HepG2 (cell line): Measurements from ENCODE around the gene GRK4. TPM values are rescaled to one million over a fixed set of nuclear protein-coding genes. Genes with fewer than 3 reads are reported as not detected.
A peak's percentile ranks its signal among the peaks of the same experiment; 100 is the strongest.

ENCODE experiments used
- BORCS8-MEF2B ChIP-seq: sonication (generic); formaldehyde crosslinking; IDR thresholded peaks from 2 replicates; pipeline ENCODE4 v1.8.0; 2022; ENCODE audit warnings: mild to moderate bottlenecking, missing genetic modification reagents
- FOXO1 ChIP-seq: sonication (generic); formaldehyde crosslinking; IDR thresholded peaks from 2 replicates; pipeline ENCODE4 v1.4.0; 2020; ENCODE audit warnings: missing genetic modification reagents
- ISX ChIP-seq: sonication (generic); formaldehyde crosslinking; conservative IDR thresholded peaks from 2 replicates; pipeline ENCODE4 v1.5.0; 2020; ENCODE audit warnings: missing genetic modification reagents
- NR2F2 ChIP-seq: IDR thresholded peaks from 2 replicates; pipeline ENCODE4 v1.6.1; 2012; ENCODE audit warnings: low read depth, inconsistent platforms, borderline replicate concordance
- PPARG ChIP-seq: conservative IDR thresholded peaks from 2 replicates; pipeline ENCODE4 v1.6.1; 2016; ENCODE audit warnings: missing biosample characterization, missing genetic modification reagents
- RFX3 ChIP-seq: IDR thresholded peaks from 2 replicates; pipeline ENCODE4 v1.6.1; 2016; ENCODE audit warnings: missing biosample characterization, missing genetic modification reagents
- SIN3A ChIP-seq: IDR thresholded peaks from 2 replicates; pipeline ENCODE4 v1.6.1; 2011; ENCODE audit warnings: low read depth, mild to moderate bottlenecking, control low read depth, low read length, borderline replicate concordance
- SKIL ChIP-seq: sonication (generic); formaldehyde crosslinking; IDR thresholded peaks from 2 replicates; pipeline ENCODE4 v1.8.0; 2022; ENCODE audit warnings: missing genetic modification reagents, mild to moderate bottlenecking, moderate library complexity, borderline replicate concordance
- SP1 ChIP-seq, 2 experiments: fragments of 450-650 bp in 1 of 2; sonication (generic) in 1 of 2; formaldehyde crosslinking in 1 of 2; IDR thresholded peaks; 2 replicates each; pipeline versions ENCODE4 v1.4.0 to v1.6.1; 2016 to 2020; ENCODE audit warnings: missing genetic modification reagents in 1 of 2
- SP5 ChIP-seq: IDR thresholded peaks from 2 replicates; pipeline ENCODE4 v1.6.1; 2016; ENCODE audit warnings: low read depth, borderline replicate concordance
- SSRP1 ChIP-seq: IDR thresholded peaks from 2 replicates; pipeline ENCODE4 v1.6.1; 2016; ENCODE audit warnings: control low read depth
- TFDP1 ChIP-seq: IDR thresholded peaks from 2 replicates; pipeline ENCODE4 v1.6.1; 2016; ENCODE audit warnings: missing compliant biosample characterization, missing genetic modification reagents, borderline replicate concordance
- ZBTB26 ChIP-seq: IDR thresholded peaks from 2 replicates; pipeline ENCODE4 v1.6.1; 2016; ENCODE audit warnings: missing compliant biosample characterization, missing genetic modification reagents, borderline replicate concordance
- ZMYM2 ChIP-seq: sonication (generic); formaldehyde crosslinking; IDR thresholded peaks from 2 replicates; pipeline ENCODE4 v1.8.0; 2022; ENCODE audit warnings: mild to moderate bottlenecking, missing genetic modification reagents
- ZNF142 ChIP-seq: sonication (generic); formaldehyde crosslinking; IDR thresholded peaks from 2 replicates; pipeline ENCODE4 v1.4.0; 2020; ENCODE audit warnings: missing genetic modification reagents
- ZNF329 ChIP-seq: sonication (generic); formaldehyde crosslinking; IDR thresholded peaks from 2 replicates; pipeline ENCODE4 v1.9.0; 2021; ENCODE audit warnings: low read depth, mild to moderate bottlenecking, missing genetic modification reagents
- ZNF552 ChIP-seq: sonication (generic); formaldehyde crosslinking; IDR thresholded peaks from 2 replicates; pipeline ENCODE4 v1.9.0; 2022; ENCODE audit warnings: missing genetic modification reagents, mild to moderate bottlenecking, borderline replicate concordance
- ZNF644 ChIP-seq: IDR thresholded peaks from 2 replicates; pipeline ENCODE4 v1.6.1; 2016; ENCODE audit warnings: low read depth
- ZNF788 ChIP-seq: sonication (generic); formaldehyde crosslinking; IDR thresholded peaks from 2 replicates; pipeline ENCODE4 v1.5.0; 2020; ENCODE audit warnings: mild to moderate bottlenecking, missing genetic modification reagents, borderline replicate concordance
- polyA plus RNA-seq, 8 experiments: library from polyadenylated mRNA; depleted of rRNA in 3 of 8; stranded (reverse) in 7 of 8; unstranded in 1 of 8; fragments of >200 nt; fragmentation: Illumina TruSeq in 4 of 8; extraction: Trizol in 4 of 8; gene quantifications; 2 replicates each; pipeline versions ENCODE4 v1.2.1 to v1.2.3, GENCODE V29; 2011 to 2016; ENCODE audit warnings: low read depth in 4 of 8, missing spikeins in 1 of 8, mixed read lengths in 1 of 8; ENCODE audit not compliant: insufficient read depth in 1 of 8
- total RNA-seq, 5 experiments: library from RNA; depleted of rRNA; stranded (reverse); fragments of >200 nt; fragmentation: Illumina TruSeq; extraction: Trizol; gene quantifications; 2 replicates each; pipeline ENCODE4 v1.2.3, GENCODE V29; 2016; ENCODE audit warnings: low read depth in 1 of 5

GRK4 gene
- total and polyA plus RNA-seq, 2 of the 13 experiments (the other 11 are each of a cell fraction or from before 2014, with no cell fraction given) = 1.8 to 2.0 TPM

DNA sequence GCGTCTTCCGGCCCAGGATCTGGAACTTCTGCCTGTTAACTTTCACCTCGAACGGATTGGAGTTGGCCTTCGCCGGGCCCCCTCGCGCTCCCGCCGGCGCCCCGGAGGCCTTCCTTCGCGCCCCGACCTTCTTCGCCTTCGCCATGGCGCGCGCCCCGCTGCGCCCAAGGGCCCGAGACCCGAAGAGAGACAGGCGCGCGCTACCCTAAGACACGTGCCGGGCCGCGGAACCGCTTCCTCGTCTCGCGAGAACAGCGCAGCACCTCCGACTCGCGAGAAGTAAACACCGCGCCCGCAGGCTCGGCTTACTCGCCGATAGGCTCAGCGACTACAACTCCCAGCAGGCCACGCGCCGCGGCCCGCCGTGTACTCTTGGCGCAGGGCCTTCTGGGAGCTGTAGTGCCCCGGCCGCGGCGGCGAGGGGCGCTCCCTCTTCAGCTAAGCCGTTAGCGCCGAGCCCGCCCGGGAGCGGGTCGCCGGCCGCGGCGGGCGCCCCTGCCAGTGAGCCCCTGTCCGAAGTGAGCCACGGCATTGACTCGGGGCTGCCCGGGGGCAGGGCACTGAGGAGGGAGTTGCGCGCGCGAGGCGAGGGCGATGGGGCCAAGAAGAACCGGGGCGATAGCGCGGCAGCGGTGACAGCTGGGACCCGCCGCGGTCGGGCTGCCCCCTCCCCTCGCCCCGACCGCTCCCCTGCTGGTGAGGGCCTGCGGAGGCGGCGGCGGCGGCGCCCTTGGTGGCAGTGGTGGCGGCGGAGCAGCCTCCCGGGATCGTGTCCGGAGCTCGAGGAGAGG, at the start of gene GRK4, which contains the start of gene NOP14 (continued):
- TF ChIP-seq FOXO1 (peak; percentile 96), SKIL (peak; percentile 60; the same call in 1 of the 2 replicates), PPARG (CRISPR knock-in tag) (peak; percentile 71), ZMYM2 (no peak), ZNF788 (CRISPR knock-in tag) (peak; percentile 81; the same call in 1 of the 2 replicates), TFDP1 (peak; percentile 97), SIN3A (peak; percentile 97), ZNF552 (peak; percentile 99), ZNF329 (CRISPR knock-in tag) (peak; percentile 89), RFX3 (no peak), SP5 (CRISPR knock-in tag) (0 out of 2 replicates have a peak, but pooled peaks have one; percentile 17), SSRP1 (no peak), ISX (CRISPR knock-in tag) (no peak; the same call in 1 of the 2 replicates), SP1 (IDR thresholded peaks at IDR 0.05) (peak; percentile 90), SP1 (CRISPR knock-in tag; IDR thresholded peaks at IDR 0.05) (peak; percentile 57), ZNF644 (no peak), BORCS8-MEF2B (CRISPR knock-in tag) (peak; percentile 99), NR2F2 (peak; percentile 21; the same call in 1 of the 2 replicates), ZBTB26 (CRISPR knock-in tag) (peak; percentile 67; the same call in 1 of the 2 replicates), ZNF142 (CRISPR knock-in tag) (peak; percentile 85)
